Pancreas (tissue), 10 donors: ENCODE data around the gene GAP43. TPM values are rescaled to one million over a fixed set of nuclear protein-coding genes. Genes with fewer than 3 reads are reported as not detected.

Experiments
- ATAC-seq, 4 donors: fragments of 200-7000 bp; cut with Tn5 transposase; one replicate each; pipeline versions ENCODE4 v1.8.0 to v1.9.1; 2020; ENCODE audit warnings: mild to moderate bottlenecking in 4 of 4, moderate library complexity in 4 of 4
- DNase-seq, 6 donors: peaks; one replicate each; pipeline ENCODE4 v3.0.0-alpha.2; 2020
- FAIRE-seq: peaks from 2 replicates; lab custom pipeline; 2012; peaks lifted over from hg19 to GRCh38; lab: Jason Lieb, UNC
- H3K27ac ChIP-seq, 4 donors: fragments of 200-600 bp; sonication (generic); 1 replicate in 3 of 4; 2 replicates in 1 of 4; pipeline versions ENCODE4 v1.5.0 to v1.8.0; 2020
- H3K27me3 ChIP-seq, 4 donors: fragments of 200-600 bp; one replicate each; pipeline ENCODE4 v1.8.0; 2021
- H3K36me3 ChIP-seq, 3 donors: fragments of 200-600 bp; sonication (generic) in 1 of 3; one replicate each; pipeline versions ENCODE4 v1.5.0 to v1.8.0; 2020 to 2021
- H3K4me1 ChIP-seq, 3 donors: fragments of 200-600 bp; one replicate each; pipeline ENCODE4 v1.8.0; 2021
- H3K4me3 ChIP-seq, 4 donors: fragments of 200-600 bp; sonication (generic) in 2 of 4; one replicate each; pipeline versions ENCODE4 v1.5.0 to v1.8.0; 2020 to 2021
- H3K9me3 ChIP-seq, 4 donors: fragments of 200-600 bp; one replicate each; pipeline ENCODE4 v1.8.0; 2021
- WGBS, 2 donors: extraction: QIAGEN DNeasy Blood & Tissue Kit; methylation state at CpG; one replicate each; pipeline ENCODE4 v1.1.7; 2013; 5-methylcytosine and 5-hydroxymethylcytosine counted together
- intact Hi-C, 3 donors: fragments of 100-400 bp; cut with DNase I; formaldehyde crosslinking; loops; one replicate each; pipeline versions ENCODE4 v1.11.1 to v1.14.2; 2022
- polyA plus RNA-seq, 2 donors: library from polyadenylated mRNA; stranded (reverse); fragments of 200-250 nt; gene quantifications; one replicate each; pipeline ENCODE4 v1.2.3, GENCODE V29; 2013
- total RNA-seq, 6 donors: library from RNA; stranded (reverse); fragmentation: NEBNext Ultra II Directional in 4 of 6; extraction: Animal tissue kit (Norgen Biotek cat#: 25700) in 4 of 6; gene quantifications; one replicate each; pipeline versions ENCODE4 v1.2.1 to v1.2.4, GENCODE V29; 2021 to 2023
- TF ChIP-seq, protein P1 (sequence below), 4 donors: fragments of 200-600 bp; sonication (generic) in 3 of 4; IDR thresholded peaks; one replicate each; pipeline versions ENCODE4 v1.5.0 to v1.8.0; 2021; ENCODE audit warnings: antibody characterized with exemption in 4 of 4
- donor health status: healthy with polysubstance abuse.
- donor health status: DM: no; HTN: no; CAD: no; lungs with moderate emphysema.
- donor health status: DM: no; HTN: no; CAD: no.
- donor health status: control.
- donor health status: control.
- donor health status: Bipolar disorder and iron deficiency.
- donor health status: DM: yes; HTN: yes; CAD: no.
- donor health status: DM: no; HTN: no; CAD: no.
- donor health status: DM: no; HTN: no; CAD: no.
- donor health status: DM: yes; HTN: yes; CAD: no.

Gene GAP43
- total and polyA plus RNA-seq, 8 donors, result 0.09 to 2.2 (median 0.21) TPM

DNA sequence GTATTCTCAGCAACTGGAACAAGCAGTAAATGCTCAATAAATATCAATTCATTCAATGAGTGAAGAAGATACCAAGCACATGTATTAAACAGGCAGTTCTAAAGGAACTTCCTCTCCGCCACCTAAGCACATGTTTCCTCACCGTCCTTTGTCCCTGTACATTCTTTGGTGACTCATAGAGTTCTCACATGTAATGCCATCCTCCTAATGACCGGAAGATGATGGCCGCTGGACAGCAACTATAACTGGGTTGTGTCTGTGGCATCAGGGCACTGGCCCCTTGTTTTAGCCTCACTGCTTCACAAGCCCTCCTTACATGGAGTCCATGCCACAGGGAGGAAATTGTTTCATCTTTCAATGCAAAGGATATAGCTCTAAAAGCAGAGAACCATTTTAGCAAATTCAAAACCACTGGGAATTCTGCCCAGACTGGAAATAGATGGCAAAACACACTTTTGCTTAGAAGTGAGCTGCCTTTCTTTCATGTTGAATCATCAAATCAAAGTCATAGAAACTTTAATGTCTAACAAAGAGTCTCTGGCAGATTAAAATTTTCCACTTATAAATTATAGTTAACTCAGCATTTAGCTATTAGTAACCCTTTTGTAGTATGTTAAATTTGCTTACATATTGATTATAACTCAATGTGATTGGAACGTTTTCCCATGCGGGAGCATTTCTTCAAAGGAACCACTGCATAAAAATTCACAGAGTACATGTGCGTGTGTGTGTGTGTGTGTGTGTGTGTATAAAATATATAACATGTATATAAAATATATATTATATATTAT lies 74.1 kb downstream of the GAP43 start:
- ATAC-seq (no peak), DNase-seq (no peak), FAIRE-seq (no peak)
- intact Hi-C loops, result loop anchor here in 1 of 3 donors (10.0 kb wide), 1 partner anchor 483 kb away; no protein-coding TSS in a partner anchor
- Histone ChIP-seq H3K4me3 (no peak overlapping the region), H3K27me3 (no peaks in the 10 kb centered on the region), H3K9me3 (no peaks in the 10 kb centered on the region), H3K4me1 (no peaks in the 10 kb centered on the region), H3K36me3 (no peaks in the 10 kb centered on the region), H3K27ac (no peak overlapping the region)
- 88 to 93% methylated on average over 7 of the region's 7 CpGs for whole genome bisulfite sequencing, 2 donors
- TF ChIP-seq, protein P1, sequence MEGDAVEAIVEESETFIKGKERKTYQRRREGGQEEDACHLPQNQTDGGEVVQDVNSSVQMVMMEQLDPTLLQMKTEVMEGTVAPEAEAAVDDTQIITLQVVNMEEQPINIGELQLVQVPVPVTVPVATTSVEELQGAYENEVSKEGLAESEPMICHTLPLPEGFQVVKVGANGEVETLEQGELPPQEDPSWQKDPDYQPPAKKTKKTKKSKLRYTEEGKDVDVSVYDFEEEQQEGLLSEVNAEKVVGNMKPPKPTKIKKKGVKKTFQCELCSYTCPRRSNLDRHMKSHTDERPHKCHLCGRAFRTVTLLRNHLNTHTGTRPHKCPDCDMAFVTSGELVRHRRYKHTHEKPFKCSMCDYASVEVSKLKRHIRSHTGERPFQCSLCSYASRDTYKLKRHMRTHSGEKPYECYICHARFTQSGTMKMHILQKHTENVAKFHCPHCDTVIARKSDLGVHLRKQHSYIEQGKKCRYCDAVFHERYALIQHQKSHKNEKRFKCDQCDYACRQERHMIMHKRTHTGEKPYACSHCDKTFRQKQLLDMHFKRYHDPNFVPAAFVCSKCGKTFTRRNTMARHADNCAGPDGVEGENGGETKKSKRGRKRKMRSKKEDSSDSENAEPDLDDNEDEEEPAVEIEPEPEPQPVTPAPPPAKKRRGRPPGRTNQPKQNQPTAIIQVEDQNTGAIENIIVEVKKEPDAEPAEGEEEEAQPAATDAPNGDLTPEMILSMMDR (IDR thresholded peaks at IDR 0.05), result no peak

DNA sequence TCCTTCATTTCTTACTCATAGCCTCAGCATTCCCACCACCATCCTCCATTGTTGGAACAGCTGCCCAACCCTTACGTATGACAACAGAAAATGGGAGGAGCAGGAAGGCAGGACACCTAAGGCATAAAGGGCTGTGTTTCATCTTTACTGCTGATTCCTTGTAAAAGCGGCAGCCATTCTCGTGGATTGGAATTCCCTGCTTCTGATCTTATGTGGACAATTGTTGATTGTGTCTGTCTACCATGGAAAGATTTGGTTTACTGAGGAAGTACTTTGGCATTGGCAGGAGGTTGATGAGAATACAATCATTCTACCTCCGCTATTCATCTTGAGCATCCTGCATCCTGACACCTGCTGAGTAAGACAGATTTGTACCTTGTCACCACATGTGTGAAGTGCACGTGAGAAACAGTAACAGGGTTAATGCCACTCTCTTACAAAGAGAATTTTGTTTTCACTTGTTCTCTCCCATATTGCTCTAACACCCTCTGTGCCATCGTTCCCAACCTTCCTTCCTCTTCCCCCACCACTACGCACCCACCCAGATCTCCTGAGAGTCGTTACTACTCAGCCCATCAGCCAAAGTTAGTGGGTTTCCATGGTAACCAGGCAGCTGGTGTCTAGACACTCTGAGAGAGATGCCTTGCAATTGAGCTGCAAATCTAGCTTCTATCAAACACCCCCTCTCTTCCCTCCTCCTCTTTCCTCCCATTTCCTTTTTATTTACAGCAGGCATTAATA lies 75.7 kb downstream of the GAP43 start:
- no peak for DNase-seq
- intact Hi-C loops, result loop anchor here in 1 of 3 donors (10.0 kb wide), 1 partner anchor 484 kb away; no protein-coding TSS in a partner anchor
- Histone ChIP-seq H3K27ac (no peak overlapping the region), H3K36me3 (no peaks in the 10 kb centered on the region), H3K4me1 (no peaks in the 10 kb centered on the region), H3K27me3 (no peaks in the 10 kb centered on the region), H3K9me3 (no peaks in the 10 kb centered on the region), H3K4me3 (no peak overlapping the region)
- FAIRE-seq, result no peak
- TF ChIP-seq, protein P1 (IDR thresholded peaks at IDR 0.05), result no peak
- ATAC-seq, result no peak
- 81 to 85% methylated on average over 8 of the region's 8 CpGs for WGBS, 2 donors

DNA sequence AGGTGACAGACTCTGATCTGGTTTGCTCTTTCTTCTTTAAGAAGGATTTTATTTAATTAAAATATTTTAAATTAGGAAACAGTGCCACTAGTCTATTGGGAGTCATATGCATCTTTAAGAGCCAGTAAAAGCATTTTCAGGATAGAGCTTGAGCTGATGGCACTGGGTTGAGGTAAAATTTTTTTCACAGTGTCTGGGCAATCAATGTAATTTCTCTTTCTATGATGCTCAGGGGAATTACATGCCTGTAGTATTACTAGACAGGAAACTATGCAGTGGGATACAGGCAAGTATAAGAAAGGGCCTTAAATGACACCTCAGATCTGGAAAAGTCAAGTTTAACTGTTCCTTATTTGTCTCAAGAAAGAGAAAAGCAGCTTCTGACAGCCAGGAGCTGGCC lies 76.4 kb downstream of the GAP43 start:
- intact Hi-C loops, result loop anchor here in 1 of 3 donors (10.0 kb wide), 1 partner anchor 485 kb away; no protein-coding TSS in a partner anchor

DNA sequence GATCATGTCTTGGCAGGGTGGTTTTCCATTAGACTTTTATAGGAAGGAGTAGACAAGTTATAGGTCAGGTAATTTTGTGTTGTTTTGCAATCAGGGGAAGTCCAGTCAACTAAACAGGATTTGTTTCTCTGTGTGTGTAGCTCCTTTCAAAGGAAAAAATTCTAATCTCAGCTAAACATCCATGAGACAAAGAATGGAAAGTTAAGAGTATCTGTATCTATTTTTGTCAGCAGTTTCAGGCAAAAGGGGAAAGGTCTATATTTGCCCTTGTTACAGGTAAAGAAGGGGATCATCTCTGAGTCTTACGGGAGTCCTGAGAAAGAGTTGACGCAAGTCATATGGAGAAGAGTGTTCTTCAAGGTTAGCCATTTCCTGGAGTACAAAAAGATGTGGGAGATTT lies 79.3 kb downstream of the GAP43 start:
- intact Hi-C loops, result no loop called here
- no peak for ATAC-seq
- DNase-seq, result no peak
- no peaks in the 10 kb centered on the region for H3K36me3 ChIP-seq
- H3K27ac ChIP-seq, result no peak overlapping the region
- H3K4me3 ChIP-seq, result no peak overlapping the region
- TF ChIP-seq, protein P1 (IDR thresholded peaks at IDR 0.05), result no peak
- no peaks in the 10 kb centered on the region for H3K9me3 ChIP-seq
- WGBS, 2 donors, result 97 to 100% methylated on average over 2 of the region's 2 CpGs
- FAIRE-seq, result no peak
- peaks cover 5 to 19% (median 19%) of the 10 kb centered on the region in 3 donors for H3K4me1 ChIP-seq
- H3K27me3 ChIP-seq, result no peaks in the 10 kb centered on the region

More for the DNA sequence above, 76.4 kb downstream of the GAP43 start:
- FAIRE-seq, result no peak
- no peak for DNase-seq
- Histone ChIP-seq H3K36me3 (no peaks in the 10 kb centered on the region), H3K27me3 (no peaks in the 10 kb centered on the region), H3K4me3 (no peak overlapping the region), H3K4me1 (peaks cover 0 to 1% (median 0%) of the 10 kb centered on the region in 3 donors), H3K9me3 (no peaks in the 10 kb centered on the region), H3K27ac (no peak overlapping the region)
- ATAC-seq, result no peak
- TF ChIP-seq, protein P1 (IDR thresholded peaks at IDR 0.05), result no peak
